ENCODE results near the gene ISCA1.
"Not testable (repeated sequence)": the region's sequence is repeated elsewhere in the genome, so short reads cannot be mapped to it uniquely, and the experiment has no call there.

Gene ISCA1

GRCh38 chr9:86282077-86282978, at the start of gene ISCA1:
Gene ISCA1 (minus strand): TSS chr9:86282538. CDS start chr9:86282458, 80 bp downstream.
- peak; percentile 95 for DNase-seq (ENCODE audit: low read depth)

- DNase-seq (ENCODE audit: low read depth), result no peak
These were observed 47.8 kb upstream of the ISCA1 start for GRCh38 chr9:86330186-86330585.

DNA sequence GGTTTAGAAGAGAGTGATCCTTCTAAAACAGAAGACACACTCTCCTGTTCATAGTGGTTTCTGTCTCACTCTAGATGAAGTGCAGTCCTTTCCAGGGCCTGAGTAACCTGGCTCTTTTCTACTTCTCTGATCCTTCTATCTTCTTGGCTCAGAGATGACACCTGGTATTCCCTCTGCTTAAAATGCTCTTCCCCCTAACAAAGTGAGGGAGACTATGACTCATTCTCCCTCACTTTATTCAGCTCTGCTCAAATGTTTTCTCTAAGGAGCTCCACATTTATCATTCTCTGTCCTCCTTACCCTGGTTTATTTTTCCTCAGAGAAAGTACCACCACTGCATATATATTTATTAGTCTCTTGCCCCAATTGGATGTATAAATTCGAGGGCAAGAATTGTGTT, 47.3 kb upstream of the ISCA1 start:
- no peak for DNase-seq (ENCODE audit: low read depth)

GRCh38 chr9:86328156-86328555, 45.8 kb upstream of the ISCA1 start:
- DNase-seq (ENCODE audit: low read depth), result no peak

GRCh38 chr9:86326536-86326935, 44.2 kb upstream of the ISCA1 start:
- no peak for DNase-seq (ENCODE audit: low read depth)

GRCh38 chr9:86324901-86325300, 42.6 kb upstream of the ISCA1 start:
- no peak for DNase-seq (ENCODE audit: low read depth)

- DNase-seq (ENCODE audit: low read depth), result peak; percentile 19
These were observed 42.0 kb upstream of the ISCA1 start for GRCh38 chr9:86324308-86324707.

GRCh38 chr9:86322973-86323644, 40.8 kb upstream of the ISCA1 start:
- DNase-seq (ENCODE audit: low read depth), result peak; percentile 90

DNA sequence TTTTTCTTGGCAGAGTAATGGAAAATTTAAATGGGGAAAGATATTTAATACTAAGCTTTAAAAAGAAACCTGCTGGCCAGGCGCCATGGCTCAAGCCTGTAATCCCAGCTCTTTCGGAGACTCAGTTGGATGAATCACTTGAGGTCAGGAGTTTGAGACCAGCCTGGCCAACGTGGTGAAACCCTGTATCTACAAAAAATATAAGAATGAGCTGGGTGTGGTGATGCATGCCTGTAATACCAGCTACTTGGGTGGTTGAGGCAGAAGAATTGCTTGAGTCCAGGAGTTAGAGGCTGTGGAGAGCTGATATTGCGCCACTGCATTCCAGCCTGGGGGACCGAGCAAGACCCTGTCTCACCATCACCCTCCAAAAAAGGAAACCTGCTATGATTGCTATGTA, 39.0 kb upstream of the ISCA1 start:
- peak; percentile 84 for DNase-seq (ENCODE audit: low read depth)

- DNase-seq (ENCODE audit: low read depth), result no peak
These were observed 35.8 kb upstream of the ISCA1 start for GRCh38 chr9:86318187-86318586.

DNA sequence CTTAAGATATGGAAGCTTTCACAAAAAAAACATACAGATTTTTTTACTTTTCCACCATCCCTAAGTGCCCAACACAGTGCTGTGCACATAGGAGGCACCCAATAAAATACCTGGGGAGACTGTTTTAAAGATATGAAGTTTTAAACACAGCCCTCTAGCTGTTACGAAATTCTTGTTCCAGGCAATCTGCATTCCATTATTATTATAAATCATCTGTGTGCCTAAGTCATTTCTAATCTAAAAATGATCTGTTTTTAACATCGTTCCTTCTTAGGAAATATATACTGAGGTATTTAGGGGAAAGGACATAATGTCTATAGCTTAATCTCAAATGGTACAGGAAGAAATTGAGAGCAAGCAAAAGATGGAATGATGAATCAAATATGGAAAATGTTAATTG, 32.7 kb upstream of the ISCA1 start:
- no peak for DNase-seq (ENCODE audit: low read depth)

DNA sequence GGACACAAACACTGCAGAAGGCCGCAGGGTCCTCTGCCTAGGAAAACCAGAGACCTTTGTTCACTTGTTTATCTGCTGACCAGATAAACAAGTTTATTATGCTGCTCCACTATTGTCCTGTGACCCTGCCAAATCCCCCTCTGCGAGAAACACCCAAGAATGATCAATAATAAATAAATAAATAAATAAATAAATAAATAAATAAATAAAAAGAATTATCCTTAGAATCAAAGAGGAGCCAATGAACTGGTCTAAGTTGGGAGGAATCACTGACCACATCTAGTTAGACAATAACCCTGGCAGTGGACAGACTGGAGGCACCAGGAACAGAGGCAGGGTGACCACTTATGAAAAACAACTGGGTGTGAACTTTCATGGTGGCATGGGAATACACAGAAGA, 30.6 kb upstream of the ISCA1 start:
- not testable (repeated sequence) for DNase-seq (ENCODE audit: low read depth)

- no peak for DNase-seq (ENCODE audit: low read depth)
These were observed 26.3 kb upstream of the ISCA1 start for GRCh38 chr9:86308687-86309086.

GRCh38 chr9:86304236-86304730, 21.9 kb upstream of the ISCA1 start:
- DNase-seq (ENCODE audit: low read depth), result no peak

DNA sequence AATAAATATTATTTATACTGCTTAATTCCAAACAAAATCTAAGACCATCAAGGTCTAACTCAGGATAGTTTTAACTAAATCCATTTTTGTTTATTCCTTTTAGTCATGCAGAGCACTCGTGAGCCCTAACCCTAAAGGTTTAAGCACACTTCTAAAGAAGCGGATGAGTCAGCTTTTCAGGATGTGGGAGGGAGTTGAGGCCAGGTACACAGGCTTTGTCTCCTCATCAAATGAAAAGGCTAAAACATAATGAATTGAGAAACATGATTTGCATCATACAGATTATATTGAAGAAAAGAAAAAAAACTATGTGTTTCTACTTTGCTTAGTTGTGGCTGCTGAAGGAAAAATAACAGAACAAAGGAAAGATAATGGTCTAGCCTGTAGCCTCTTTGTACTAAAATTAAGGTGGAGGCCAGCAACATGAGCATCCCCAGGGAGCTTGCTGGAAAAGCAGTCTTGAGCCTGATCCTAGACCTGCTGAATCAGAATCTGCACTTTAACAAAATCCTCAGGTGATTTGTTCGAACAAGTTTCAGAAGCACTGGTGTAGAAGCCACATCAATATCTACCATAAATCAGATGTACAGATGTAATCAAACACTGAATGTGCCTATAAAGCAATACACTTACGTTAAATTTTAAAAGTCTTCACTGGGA, 21.1 kb upstream of the ISCA1 start:
- DNase-seq (ENCODE audit: low read depth), result peak; percentile 56

DNA sequence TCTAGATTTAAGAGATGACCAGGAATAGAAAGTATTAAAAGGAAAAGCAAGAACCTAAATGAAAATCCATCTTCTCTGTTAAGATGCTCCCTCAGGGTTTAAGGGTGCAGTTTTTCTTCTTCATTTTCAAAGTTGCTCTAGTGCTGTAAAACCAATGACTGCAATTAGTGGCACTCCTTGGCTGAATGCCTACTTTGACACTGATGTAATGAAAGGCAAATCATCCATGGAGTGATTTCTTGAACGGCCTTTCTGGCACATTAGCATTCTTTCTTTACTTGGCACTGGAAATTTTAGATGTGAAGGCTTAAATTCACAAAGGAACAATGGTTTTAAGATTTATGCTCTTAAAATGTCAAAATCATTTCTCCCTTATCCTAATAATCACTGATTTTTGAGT, 19.3 kb upstream of the ISCA1 start:
- no peak for DNase-seq (ENCODE audit: low read depth)

DNA sequence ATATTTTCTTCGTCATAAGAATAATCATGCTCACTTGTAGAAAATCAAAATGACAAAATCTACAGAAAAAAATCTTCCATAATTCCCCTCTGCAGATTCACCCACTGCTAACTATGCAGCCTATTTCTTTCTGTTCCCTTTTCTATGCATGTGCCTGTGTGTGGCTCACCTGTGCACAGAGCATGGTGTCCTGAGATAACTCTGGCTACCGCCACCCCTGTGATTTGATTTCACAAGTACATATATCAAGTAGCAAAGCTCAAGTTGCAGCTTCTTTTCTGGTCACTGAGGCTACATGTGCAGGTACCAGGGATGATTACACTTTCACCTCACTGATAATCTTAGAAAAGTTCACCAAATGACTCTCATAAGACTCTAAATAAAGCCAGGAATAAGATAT, 18.4 kb upstream of the ISCA1 start:
- no peak for DNase-seq (ENCODE audit: low read depth)

- no peak for DNase-seq (ENCODE audit: low read depth)
These were observed 16.5 kb upstream of the ISCA1 start for GRCh38 chr9:86298873-86299272.

- DNase-seq (ENCODE audit: low read depth), result not testable (repeated sequence)
These were observed 8.0 kb upstream of the ISCA1 start for GRCh38 chr9:86290341-86290740.

GRCh38 chr9:86288499-86289198, 6.3 kb upstream of the ISCA1 start:
- DNase-seq (ENCODE audit: low read depth), result no peak

GRCh38 chr9:86287013-86287412, 4.7 kb upstream of the ISCA1 start:
- peak; percentile 68 for DNase-seq (ENCODE audit: low read depth)

DNA sequence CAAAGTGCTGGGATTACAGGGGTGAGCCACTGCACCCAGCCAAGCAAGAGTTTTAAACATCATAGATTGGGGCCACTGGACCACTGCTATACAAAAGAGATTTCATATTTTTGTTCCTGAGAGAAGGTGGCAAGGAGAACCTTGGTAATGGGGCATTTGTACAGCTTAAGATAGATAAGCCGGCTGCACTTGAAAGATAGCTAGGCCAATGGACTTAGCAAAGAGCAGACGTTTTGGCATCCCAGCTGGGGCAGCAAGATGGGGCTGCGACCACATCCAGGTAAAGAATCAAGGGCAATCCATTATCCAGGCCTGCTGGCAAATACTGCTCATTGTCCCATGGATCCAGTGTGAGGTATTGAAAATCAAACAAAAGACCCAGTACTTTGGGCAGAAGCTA, 3.9 kb upstream of the ISCA1 start:
- DNase-seq (ENCODE audit: low read depth), result no peak
